GM12892 (cell line): Measurements from ENCODE around the gene OR6M1.

ENCODE experiments used
- POLR2A ChIP-seq: IDR thresholded peaks from 2 replicates; pipeline ENCODE4 v1.6.1; 2011; ENCODE audit warnings: low read depth, low read length, control low read depth
- POLR2AphosphoS5 ChIP-seq: IDR thresholded peaks from 2 replicates; pipeline ENCODE4 v1.6.1; 2011; ENCODE audit warnings: low read depth, low read length, control low read depth

GRCh38 chr11:123775289-123775688 is 30.9 kb downstream of the OR6M1 start:
- TF ChIP-seq POLR2AphosphoS5, result no peak
- TF ChIP-seq POLR2A, result no peak
